GM18502 (cell line): ENCODE results near the gene ADAM10.

Source experiments
- ATAC-seq: cut with Tn5 transposase; IDR thresholded peaks from one replicate; pipeline ENCODE4 v1.9.1; 2021; ENCODE audit warnings: mild to moderate bottlenecking; ENCODE audit not compliant: unreplicated experiment, poor library complexity

ADAM10 gene

GRCh38 chr15:58544756-58545155 is 204.8 kb downstream of the ADAM10 start:
- ATAC-seq = no peak

DNA sequence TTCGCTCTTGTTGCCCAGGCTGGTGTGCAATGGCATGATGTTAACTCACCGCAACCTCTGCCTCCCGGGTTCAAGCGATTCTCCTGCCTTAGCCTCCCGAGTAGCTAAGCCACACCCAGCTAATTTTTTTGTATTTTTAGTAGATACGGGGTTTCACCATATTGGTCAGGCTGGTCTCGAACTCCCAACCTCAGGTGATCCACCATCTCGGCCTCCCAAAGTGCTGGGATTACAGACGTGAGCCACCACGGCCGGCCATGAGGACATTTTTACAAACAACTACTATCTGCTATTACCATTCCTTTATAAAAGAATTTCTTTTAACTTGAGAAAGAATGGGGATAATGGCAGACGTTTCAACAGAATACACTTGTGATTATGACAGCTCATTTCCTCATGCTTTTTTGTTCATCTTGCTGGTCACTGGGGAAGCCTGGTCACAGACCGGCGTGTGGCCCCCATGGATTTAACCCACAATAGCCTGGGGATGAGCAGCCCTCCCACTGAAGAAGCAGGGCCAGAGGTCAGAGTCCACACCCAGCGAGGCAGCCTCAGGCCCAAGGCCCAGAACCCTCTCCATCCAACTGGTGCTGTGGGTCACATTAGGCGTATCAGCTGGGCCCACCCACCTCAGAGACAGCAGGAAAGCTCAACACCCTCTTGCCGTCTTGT is 205.7 kb downstream of the ADAM10 start:
- no peak for ATAC-seq

DNA sequence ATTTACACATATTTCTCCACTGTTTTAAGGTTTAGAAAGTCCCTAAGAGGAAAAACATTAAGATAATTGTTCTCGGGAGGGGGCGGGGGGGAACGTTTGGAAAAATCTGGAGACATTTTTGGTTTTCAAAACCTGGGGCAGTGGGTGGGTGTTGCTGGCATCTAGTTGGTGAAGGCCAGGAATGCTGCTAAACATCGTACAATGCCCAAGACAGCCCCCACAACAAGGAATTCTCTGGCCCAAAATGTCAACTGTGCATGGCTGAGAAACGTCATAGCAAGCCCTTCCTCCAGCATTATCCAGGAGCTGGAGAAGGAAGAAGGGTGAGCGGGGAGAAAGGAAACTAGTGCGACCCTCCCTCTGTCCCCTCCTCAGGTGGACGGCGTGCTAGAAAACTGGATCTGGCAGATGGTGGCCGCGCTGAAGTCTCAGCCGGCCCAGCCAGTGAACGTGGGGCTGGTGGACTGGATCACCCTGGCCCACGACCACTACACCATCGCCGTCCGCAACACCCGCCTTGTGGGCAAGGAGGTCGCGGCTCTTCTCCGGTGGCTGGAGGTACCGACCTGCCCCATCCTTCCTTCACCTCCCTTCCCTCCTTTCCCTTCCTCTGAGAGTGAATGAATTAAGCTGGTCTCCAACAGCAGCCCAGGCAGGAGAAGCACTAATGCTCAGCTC is 208.0 kb downstream of the ADAM10 start:
- no peak for ATAC-seq

DNA sequence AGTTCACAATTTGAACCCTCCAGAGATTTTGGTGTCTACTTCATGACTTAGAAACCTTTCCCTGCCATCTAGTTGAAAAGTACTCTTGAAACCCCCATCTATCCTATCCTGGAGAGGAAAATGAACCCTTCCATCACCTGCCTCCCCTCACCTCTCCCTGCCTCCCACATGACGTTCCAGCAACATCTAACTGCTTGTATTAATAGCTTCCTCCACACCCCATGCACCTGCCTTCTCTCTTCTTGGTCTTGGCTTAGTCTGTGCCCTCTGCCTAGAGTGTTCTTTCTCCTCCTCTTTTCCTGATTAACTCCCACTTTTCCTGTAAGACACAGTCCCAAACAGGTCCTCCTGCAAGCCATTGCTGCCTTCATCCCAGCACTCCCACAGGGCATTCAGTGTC is 210.0 kb downstream of the ADAM10 start:
- ATAC-seq = no peak

DNA sequence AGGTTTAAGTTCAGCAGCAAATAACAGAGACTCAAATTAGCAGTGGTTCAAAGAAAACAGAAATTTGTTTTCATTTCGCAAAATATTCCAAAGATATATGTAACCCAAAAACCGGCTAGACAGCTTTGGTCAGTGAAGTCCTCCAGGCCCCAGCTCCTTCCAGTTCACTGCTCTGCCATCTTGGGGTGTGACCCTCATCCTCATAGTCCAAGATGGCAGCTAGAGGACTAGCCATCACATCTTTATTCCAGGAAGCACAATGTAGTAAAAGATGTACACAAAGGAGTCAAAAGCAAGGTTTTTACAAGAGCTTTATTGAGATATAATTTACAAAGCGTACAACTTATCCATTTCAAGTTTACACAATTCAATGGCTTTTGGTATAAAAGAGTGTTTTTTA is 210.6 kb downstream of the ADAM10 start:
- no peak for ATAC-seq
